ENCODE data around the gene MAGT1. TPM values are rescaled to one million over a fixed set of nuclear protein-coding genes. Genes with fewer than 3 reads are reported as not detected.
"Not testable (repeated sequence)": the region's sequence is repeated elsewhere in the genome, so short reads cannot be mapped to it uniquely, and the experiment has no call there.

The MAGT1 gene
- total RNA-seq, 4 donors from 2014 or later, result 39.7 to 60.1 (median 43.4) TPM

DNA sequence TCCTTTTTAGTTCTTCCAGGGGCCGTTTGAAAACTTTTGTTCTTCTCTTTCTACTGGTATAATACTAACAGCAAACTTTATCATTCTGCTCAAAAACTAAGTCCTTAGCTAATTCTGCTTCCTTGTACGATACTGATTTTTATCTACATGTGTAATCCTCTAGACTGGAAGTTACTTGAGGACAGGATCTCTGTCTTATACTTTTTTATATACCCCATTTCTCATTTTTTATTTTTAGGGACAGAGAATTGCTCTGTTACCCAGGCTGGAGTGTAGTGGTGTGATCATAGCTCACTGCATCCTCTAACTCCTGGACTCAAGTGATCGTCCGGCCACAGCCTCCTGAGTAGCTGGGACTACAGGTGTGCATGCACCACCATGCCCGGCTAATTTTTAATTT is 6.3 kb upstream of the MAGT1 start:
- no peak for DNase-seq (ENCODE audit: low spot score)
- ATAC-seq (ENCODE audit: low FRiP score), result no peak
- TF ChIP-seq, protein P1, sequence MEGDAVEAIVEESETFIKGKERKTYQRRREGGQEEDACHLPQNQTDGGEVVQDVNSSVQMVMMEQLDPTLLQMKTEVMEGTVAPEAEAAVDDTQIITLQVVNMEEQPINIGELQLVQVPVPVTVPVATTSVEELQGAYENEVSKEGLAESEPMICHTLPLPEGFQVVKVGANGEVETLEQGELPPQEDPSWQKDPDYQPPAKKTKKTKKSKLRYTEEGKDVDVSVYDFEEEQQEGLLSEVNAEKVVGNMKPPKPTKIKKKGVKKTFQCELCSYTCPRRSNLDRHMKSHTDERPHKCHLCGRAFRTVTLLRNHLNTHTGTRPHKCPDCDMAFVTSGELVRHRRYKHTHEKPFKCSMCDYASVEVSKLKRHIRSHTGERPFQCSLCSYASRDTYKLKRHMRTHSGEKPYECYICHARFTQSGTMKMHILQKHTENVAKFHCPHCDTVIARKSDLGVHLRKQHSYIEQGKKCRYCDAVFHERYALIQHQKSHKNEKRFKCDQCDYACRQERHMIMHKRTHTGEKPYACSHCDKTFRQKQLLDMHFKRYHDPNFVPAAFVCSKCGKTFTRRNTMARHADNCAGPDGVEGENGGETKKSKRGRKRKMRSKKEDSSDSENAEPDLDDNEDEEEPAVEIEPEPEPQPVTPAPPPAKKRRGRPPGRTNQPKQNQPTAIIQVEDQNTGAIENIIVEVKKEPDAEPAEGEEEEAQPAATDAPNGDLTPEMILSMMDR (IDR thresholded peaks at IDR 0.05), result no peak

DNA sequence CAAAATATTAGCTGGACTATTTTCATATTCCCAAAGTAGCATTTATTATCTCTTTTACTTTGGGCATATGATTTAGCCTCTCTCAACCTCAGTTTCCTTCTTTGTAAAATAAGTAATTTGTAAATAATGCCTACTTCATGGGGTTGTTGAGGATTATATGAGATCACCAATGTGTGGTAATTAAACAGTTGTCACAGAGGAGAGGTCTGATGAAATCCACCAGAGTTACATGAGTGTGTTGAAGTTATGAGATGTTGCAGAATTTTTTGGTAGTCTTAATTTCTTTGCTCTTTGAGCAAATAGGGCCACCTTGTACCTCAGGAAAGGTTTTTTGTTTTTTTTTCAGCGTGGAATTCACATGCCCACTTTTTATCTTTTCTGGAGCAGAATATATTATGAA is 5.5 kb upstream of the MAGT1 start:
- ATAC-seq (ENCODE audit: low FRiP score) (no peak), DNase-seq (ENCODE audit: low spot score) (no peak)
- TF ChIP-seq, protein P1 (IDR thresholded peaks at IDR 0.05), result no peak

DNA sequence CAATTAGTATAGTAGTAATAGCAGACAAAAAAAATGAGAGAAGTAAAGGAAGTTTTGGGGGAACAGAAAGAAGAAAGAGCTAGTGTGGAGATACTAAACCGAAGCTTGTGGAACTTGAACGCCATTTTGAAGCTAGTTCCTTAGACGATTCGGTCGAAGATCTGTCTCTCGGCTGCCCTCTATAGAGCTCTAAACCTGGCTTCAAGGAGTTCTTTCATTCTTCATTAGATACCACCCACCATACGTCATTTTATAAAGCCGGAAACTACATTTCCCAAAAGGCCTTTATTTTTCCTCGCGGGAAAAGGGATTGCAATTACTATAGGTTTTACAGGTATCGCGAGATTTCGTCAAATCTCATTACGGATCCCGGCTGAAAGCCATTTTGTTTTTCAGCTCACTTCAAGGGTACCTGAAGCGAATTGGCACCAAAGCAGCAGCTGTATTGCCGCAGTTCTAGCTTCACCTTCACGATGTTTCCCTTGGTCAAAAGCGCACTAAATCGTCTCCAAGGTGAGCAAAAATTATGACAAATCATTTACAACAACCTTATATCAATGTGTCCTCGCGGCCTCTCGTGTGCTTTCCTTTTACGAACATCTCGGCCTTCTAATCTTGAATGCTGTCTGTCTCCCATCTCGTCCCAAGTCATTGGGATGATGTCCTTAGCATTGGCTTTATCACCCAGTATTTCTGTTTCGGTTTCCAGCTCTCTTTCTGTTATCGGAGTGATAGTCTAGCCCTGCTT is 4.0 kb upstream of the MAGT1 start, which contains the start of gene COX7B:
COX7B (plus strand) TSS at position 388 of the 748 bp plus-strand sequence; CDS start at position 474, 86 bp downstream.
- no peak for DNase-seq (ENCODE audit: low spot score)
- TF ChIP-seq, protein P1 (IDR thresholded peaks at IDR 0.05), result no peak
- peak; percentile 82 for ATAC-seq (ENCODE audit: low FRiP score)

DNA sequence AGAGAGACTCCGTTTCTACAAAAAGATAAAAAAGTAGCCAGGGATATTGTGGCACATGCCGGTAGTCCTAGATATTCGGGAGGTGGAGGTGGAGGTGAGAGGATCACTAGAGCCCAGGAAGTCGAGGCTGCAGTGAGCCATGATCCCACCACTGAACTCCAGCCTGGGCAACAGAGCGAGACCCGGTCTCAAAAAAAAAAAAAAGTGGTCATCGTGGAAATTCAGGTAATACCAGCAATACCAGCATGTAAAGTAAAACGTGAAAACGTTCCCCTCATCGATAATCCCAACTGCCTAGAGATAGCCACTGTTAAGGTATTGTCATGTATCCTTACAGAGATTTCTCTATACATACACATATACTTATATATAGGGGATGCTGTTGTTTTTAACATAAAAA is 1.5 kb downstream of the MAGT1 start:
- TF ChIP-seq, protein P1 (IDR thresholded peaks at IDR 0.05), result no peak
- ATAC-seq (ENCODE audit: low FRiP score) (no peak), DNase-seq (ENCODE audit: low spot score) (no peak)

DNA sequence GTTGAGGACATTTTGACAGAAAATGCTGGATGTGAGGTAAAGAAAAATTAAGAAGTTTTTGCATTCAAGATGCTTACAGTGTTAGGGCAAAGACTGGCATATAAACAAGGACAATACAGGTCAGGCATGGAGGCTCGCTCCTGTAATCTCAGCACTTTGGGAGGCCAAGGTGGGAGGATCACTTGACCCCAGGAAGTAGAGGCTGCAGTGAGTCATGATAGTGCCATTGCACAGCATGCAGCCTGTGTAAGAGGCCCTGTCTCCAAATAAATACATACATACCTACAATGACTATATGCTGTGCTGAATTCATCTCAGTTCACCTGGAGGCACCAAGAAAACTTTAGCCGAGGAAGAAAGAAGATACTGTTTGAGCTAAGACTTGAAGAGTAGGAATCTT is 2.3 kb downstream of the MAGT1 start:
- TF ChIP-seq, protein P1 (IDR thresholded peaks at IDR 0.05), result no peak
- ATAC-seq (ENCODE audit: low FRiP score), result no peak
- no peak for DNase-seq (ENCODE audit: low spot score)

DNA sequence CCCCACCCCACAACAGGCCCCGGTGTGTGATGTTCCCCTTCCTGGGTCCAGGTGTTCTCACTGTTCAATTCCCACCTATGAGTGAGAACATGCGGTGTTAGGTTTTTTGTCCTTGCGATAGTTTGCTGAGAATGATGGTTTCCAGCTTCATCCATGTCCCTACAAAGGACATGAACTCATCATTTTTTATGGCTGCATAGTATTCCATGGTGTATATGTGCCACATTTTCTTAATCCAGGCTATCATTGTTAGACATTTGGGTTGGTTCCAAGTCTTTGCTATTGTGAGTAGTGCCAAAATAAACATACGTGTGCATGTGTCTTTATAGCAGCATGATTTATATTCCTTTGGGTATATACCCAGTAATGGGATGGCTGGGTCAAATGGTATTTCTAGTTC is 13.8 kb downstream of the MAGT1 start:
- DNase-seq (ENCODE audit: low spot score); ATAC-seq (ENCODE audit: low FRiP score): not testable (repeated sequence)

DNA sequence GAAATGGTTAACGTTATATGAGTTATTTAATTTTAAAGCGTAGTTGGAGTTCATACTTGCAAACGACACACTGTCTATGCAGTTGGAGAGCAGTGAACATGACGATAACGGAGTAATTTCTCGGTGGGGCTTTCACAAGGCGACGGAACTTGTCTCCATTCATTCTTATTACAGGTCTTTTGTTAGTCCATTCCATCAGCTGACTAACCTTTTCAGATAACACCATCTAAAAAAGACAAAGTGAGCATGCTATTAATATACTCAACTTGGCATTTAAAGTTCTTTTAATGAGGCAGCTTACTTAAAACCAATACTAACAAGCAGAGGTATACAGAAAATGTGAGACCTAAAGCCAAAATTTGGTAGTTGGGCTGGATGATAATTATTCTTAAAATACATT is 19.9 kb downstream of the MAGT1 start:
- ATAC-seq (ENCODE audit: low FRiP score) (no peak), DNase-seq (ENCODE audit: low spot score) (no peak)
- TF ChIP-seq, protein P1 (IDR thresholded peaks at IDR 0.05), result no peak

DNA sequence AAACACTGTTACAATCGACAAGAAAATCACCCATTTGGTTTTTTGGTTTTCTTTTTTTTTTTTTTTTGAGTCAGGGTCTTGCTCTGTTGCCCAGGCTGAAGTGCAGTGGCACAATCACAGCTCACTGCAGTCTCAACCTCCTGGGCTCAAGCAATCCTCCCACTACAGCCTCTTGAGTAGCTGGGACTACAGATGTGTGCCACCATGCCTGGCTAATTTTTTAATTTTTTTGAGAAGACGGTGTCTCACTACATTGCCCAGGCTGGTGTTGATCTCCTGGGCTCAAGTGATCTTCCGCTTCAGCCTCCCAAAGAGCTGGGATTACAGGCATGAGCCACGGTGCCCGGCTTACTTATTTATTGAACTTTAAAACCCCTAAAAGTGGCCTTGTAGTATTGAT is 63.7 kb downstream of the MAGT1 start:
- DNase-seq (ENCODE audit: low spot score), result not testable (repeated sequence)

DNA sequence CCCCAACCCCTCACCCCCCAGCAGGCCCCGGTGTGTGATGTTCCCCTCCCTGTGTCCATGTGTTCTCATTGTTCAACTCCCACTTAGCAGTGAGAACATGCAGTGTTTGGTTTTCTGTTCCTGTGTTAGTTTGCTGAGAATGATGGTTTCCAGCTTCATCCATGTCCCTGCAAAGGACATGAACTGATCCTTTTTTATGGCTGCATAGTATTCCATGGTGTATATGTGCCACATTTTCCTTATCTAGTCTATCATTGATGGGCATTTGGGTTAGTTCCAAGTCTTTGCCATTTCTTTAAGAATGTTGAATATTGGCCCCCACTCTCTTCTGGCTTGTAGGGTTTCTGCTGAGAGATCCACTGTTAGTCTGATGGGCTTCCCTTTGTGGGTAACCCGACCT is 73.2 kb downstream of the MAGT1 start:
- not testable (repeated sequence) for DNase-seq (ENCODE audit: low spot score); ATAC-seq (ENCODE audit: low FRiP score)

More for the DNA sequence above, 63.7 kb downstream of the MAGT1 start:
- not testable (repeated sequence) for ATAC-seq (ENCODE audit: low FRiP score)

All from omental fat pad (tissue), 4 donors.